Mammary epithelial cell (primary cell): ENCODE results near the gene ZNF71.

Experiments
- EZH2 ChIP-seq: IDR thresholded peaks from 2 replicates; pipeline ENCODE4 v1.6.1; 2012; ENCODE audit warnings: low read length, inconsistent platforms, borderline replicate concordance
- TF ChIP-seq, protein P1 (sequence below), 2 donors: IDR thresholded peaks in 1 of 2; conservative IDR thresholded peaks in 1 of 2; 2 replicates each; pipeline ENCODE4 v1.5.1; 2011 to 2012; ENCODE audit warnings: inconsistent platforms in 2 of 2, low read length in 2 of 2, mild to moderate bottlenecking in 2 of 2, control low read depth in 1 of 2, low read depth in 1 of 2; ENCODE audit not compliant: insufficient read depth in 1 of 2; ENCODE audit errors: extremely low read depth in 1 of 2

DNA sequence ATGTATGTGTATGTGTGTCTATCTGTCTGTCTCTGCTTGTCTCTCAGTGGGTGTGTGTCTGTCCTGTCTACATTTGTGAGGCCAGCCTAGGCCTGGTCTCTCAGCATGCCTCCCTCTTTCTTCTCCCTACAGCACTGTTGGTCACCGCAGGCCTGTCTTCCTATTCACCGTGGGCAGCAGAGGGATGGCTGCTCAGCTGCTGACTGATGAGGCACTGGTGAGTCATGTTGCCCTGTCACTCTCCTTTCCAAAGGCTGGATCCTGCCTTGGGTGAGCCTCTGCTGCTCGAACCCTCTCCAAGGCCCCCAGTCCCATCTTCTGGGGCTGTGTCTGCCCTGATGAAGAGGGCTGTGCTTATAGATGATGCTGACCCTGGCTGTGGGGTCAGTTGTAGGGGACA lies 6.3 kb downstream of the ZNF71 start:
- TF ChIP-seq, protein P1, sequence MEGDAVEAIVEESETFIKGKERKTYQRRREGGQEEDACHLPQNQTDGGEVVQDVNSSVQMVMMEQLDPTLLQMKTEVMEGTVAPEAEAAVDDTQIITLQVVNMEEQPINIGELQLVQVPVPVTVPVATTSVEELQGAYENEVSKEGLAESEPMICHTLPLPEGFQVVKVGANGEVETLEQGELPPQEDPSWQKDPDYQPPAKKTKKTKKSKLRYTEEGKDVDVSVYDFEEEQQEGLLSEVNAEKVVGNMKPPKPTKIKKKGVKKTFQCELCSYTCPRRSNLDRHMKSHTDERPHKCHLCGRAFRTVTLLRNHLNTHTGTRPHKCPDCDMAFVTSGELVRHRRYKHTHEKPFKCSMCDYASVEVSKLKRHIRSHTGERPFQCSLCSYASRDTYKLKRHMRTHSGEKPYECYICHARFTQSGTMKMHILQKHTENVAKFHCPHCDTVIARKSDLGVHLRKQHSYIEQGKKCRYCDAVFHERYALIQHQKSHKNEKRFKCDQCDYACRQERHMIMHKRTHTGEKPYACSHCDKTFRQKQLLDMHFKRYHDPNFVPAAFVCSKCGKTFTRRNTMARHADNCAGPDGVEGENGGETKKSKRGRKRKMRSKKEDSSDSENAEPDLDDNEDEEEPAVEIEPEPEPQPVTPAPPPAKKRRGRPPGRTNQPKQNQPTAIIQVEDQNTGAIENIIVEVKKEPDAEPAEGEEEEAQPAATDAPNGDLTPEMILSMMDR (conservative IDR thresholded peaks at IDR 0.05 in 1 of 2, IDR thresholded peaks at IDR 0.05 in 1 of 2; ENCODE audit: extremely low read depth in 1 of 2, insufficient read depth in 1 of 2, low read depth in 1 of 2, low read length in 2 of 2) = no peak
- no peak for TF ChIP-seq EZH2
